Body of pancreas (tissue), 4 donors: Measurements from ENCODE around the gene NAA50.

Experiments
- POLR2A ChIP-seq, 3 donors: fragments of 450-650 bp; IDR thresholded peaks; one replicate each; pipeline ENCODE4 v1.6.1; 2016; ENCODE audit warnings: antibody characterized with exemption in 3 of 3, mild to moderate bottlenecking in 2 of 3
- TF ChIP-seq, protein P1 (sequence below), 7 experiments: fragments of 450-650 bp in 4 of 7; fragments of 200-600 bp in 3 of 7; sonication (generic) in 3 of 7; IDR thresholded peaks; one replicate each; pipeline ENCODE4 v1.5.1; 2016 to 2019; ENCODE audit warnings: antibody characterized with exemption in 7 of 7

DNA sequence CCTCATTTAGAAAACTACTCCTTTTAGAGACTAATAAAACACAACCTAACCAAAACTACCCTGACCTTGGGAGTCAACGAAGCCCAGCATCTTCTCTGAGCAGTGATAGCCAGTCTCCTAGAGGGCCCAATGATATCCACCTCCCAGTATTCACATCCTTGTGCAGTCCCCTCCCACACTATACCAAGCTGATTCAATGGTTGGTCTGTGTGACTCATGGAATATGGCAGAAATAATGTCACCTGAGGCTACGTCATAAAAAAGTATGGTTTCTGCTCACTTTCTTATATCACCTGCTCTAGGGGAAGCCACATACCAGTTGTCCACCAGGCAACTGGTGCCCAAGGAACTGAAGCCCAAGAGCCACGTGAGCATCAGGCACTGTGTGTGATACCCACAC, 28.2 kb downstream of the NAA50 start:
- TF ChIP-seq, protein P1, sequence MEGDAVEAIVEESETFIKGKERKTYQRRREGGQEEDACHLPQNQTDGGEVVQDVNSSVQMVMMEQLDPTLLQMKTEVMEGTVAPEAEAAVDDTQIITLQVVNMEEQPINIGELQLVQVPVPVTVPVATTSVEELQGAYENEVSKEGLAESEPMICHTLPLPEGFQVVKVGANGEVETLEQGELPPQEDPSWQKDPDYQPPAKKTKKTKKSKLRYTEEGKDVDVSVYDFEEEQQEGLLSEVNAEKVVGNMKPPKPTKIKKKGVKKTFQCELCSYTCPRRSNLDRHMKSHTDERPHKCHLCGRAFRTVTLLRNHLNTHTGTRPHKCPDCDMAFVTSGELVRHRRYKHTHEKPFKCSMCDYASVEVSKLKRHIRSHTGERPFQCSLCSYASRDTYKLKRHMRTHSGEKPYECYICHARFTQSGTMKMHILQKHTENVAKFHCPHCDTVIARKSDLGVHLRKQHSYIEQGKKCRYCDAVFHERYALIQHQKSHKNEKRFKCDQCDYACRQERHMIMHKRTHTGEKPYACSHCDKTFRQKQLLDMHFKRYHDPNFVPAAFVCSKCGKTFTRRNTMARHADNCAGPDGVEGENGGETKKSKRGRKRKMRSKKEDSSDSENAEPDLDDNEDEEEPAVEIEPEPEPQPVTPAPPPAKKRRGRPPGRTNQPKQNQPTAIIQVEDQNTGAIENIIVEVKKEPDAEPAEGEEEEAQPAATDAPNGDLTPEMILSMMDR (IDR thresholded peaks at IDR 0.05): no peak
- no peak for TF ChIP-seq POLR2A (IDR thresholded peaks at IDR 0.05)
